HG03135 (cell line): Measurements from ENCODE around the gene ARHGAP19.
"Not testable (repeated sequence)": the region's sequence is repeated elsewhere in the genome, so short reads cannot be mapped to it uniquely, and the experiment has no call there.

Experiments used
- ATAC-seq: cut with Tn5 transposase; IDR thresholded peaks from one replicate; pipeline ENCODE4 v1.9.1; 2021; ENCODE audit warnings: mild to moderate bottlenecking, moderate library complexity; ENCODE audit not compliant: unreplicated experiment

Gene ARHGAP19

GRCh38 chr10:97290076-97290475 is 2.4 kb downstream of the ARHGAP19 start:
- ATAC-seq: not testable (repeated sequence)

DNA sequence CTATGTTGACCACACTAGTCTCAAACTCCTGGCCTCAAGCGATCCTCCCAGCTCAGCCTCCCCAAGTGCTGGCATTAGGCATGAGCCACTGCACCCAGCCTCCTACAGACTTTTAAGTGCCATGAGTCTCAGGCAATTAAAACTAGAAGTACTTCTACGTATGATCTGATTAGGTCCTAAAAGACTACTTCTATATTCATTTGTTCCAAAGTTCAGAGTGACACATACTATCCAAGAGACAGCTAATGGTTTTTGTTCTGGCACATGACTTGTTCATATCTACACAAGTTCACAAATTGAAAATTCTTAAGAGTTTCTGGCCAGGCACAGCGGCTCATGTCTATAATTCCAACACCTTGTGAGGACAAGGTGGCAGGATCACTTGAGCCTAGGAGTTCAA is 11.7 kb downstream of the ARHGAP19 start:
- ATAC-seq: no peak

DNA sequence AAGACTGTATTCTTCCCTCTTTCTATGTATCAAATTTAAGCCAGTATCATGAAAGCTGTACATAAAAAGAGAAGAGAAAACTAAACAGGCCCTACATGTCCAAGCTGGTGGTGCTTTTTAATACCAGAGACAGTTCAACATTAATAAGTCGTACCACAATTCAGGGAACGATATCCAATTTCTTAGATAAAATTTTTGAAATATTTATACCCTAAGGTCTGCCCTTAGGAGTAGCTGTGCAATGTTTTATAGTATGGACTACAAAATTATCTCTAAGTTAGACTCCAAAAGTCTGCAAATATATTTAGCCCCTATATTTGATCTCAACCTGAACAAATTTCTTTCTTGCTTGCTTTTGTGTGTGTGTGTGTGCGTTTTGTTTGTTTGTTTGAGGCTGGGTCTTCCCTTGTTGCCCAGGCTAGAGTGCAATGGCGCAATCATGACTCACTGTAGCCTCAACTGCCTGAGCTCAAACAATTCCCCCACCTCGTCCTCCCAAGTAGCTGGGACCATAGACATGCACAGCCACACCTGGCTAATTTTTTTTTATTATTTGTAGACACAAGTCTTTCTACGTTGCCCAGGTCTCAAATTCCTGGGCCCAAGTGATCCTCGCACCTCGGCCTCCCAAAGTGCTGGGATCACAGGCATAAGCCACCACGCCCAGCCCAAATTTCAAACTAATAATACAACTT is 13.2 kb downstream of the ARHGAP19 start:
- ATAC-seq: no peak

GRCh38 chr10:97278491-97278989 is 13.9 kb downstream of the ARHGAP19 start:
- no peak for ATAC-seq

- ATAC-seq: no peak
Observed at GRCh38 chr10:97277551-97277950, 14.9 kb downstream of the ARHGAP19 start.

DNA sequence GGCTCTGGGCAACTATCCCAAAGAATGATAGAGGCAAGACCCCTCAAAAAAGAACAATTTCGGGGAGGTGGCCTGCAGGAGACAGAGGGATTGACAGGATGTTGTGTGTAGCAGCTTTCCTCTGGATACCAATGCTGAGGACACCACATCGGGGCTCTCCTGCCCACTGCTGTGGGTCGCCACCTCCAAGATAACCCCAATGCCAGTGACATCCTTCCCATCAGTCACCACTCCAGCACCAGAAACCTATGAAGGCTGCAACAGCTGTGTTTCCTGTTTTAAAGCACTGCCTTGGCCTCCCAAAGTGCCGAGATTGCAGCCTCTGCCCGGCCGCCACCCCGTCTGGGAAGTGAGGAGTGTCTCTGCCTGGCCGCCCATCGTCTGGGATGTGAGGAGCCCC is 17.6 kb downstream of the ARHGAP19 start:
- no peak for ATAC-seq

GRCh38 chr10:97273700-97274099 is 18.7 kb downstream of the ARHGAP19 start:
- no peak for ATAC-seq

GRCh38 chr10:97270523-97271154 is 21.8 kb downstream of the ARHGAP19 start:
- ATAC-seq: no peak

DNA sequence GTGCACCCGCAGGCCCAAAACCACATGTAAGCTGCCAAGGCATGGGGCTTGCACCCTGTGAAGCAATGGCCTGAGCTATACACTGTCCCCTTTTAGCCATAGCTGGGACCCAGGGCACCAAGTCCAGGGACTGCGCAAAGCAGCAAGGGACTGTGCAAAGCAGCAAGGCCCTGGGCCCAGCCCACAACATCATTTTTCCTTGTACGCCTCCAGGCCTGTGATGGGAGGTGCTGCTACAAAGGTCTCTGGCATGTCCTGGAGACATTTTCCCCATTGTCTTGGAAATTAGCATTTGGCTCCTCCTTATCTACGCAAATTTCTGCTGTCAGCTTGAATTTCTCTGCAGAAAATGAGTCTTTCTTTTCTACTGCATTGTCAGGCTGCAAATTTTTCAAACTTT is 24.8 kb downstream of the ARHGAP19 start:
- ATAC-seq: no peak

- ATAC-seq: not testable (repeated sequence)
Observed at GRCh38 chr10:97265095-97265494, 27.3 kb downstream of the ARHGAP19 start.

DNA sequence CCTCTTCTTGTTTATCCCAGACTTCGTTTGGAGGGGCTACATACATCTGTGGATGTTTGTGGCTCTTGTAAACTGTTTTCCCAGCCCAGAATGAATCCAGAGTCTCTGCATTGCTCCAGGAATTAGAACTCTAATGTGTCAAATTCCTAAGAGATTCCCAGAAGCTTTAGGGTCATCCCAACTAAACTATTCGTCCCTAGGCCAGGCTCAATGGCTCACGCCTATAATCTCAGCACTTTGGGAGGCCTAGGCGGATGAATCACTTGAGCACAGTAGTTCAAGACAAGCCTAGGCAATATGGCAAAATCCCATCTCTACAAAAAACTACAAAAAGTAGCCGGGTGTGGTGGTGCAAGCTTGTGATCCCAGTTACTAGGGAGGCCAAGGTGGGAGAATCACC is 28.5 kb downstream of the ARHGAP19 start:
- ATAC-seq: no peak

GRCh38 chr10:97261656-97262055 is 30.8 kb downstream of the ARHGAP19 start:
- no peak for ATAC-seq

DNA sequence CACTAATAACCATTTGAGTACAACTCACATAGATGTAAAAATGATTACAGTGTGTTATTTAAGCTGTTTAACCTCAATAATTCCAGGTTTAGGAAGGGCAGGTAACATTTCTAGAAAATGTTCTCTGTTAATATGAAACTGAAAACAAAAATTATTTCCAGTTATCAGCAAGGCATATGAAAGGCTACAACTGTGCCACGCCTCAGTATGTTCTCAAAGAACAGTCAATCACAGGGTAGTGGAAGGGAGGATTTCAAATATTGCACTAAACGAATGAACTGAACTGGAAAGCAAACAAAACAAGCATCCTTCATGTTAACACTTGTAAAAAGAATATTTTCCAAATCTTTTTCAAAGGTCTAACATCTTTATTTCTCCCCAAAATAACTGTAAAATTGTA is 31.3 kb downstream of the ARHGAP19 start:
- no peak for ATAC-seq

GRCh38 chr10:97259119-97259518 is 33.3 kb downstream of the ARHGAP19 start:
- ATAC-seq: no peak

DNA sequence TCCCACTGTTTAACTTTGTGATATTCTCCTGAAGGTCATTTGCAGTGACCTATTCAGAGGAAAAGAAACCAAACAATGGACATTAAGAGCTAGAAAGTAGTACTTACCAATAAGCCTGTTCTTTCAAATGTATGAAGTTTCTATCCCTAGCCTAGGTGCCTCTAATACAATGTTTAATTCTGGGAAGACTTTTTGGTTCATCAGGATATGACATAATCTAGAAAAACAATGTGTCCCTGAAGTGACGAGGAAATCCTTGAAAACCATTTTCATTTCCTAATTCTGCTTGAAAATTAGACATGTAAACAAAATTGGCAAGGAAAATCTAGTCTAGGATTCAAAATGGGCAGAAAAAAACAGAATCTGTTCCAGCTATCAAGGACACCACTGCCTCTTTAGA is 36.1 kb downstream of the ARHGAP19 start:
- ATAC-seq: no peak

DNA sequence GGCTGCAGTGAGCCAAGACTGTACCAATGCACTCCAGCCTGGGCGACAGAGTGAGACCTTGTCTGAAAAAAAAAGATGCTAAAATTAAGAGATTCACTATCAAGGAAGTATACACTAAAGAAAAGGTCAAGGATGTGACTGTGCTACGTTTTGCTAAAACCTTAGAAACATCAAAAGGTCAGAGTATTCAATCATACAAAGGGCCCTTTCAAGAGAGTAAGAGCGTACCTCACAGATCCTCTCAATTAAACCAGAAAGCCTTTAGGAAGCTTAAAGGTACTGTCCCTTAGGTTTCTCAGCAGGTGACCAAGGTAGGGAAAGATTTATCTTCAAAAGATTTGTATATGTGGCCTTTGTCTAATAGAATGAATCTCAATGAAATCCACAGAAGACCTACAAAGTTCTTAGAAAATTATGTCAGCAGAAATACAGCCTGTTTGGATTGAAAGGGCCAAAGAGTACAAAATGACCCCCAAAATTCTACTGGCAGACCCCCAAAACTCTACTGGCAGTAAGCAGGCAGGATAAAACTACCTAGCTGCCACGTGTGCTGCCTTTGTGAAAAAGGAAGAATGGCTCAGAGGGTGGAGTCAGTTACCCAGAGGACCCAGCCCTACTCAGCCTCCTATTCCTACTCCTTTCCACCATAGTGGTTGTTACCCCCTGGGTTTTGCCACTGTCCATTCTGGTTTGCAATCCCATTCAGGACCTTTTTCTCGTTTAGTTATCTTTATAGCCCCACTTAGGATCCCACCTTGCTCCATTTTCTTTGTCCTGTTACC is 36.7 kb downstream of the ARHGAP19 start:
- ATAC-seq: no peak

DNA sequence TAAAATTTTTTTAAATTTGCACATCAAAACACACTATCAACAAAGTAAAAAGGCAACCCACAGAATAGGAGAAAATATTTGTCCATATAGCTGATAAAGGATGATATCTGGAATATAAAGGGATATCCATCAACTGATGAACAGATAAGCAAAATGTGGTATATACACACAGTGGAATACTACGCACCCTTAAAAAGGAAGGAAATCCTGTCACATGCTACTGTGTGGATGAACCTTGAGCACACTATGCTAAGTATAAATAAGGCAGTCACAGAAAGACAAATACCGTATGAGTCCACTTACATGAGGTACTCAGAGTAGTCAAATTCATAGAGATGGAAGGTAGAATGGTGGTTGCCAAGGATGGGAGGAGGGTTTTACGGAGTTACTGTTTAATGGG is 37.7 kb downstream of the ARHGAP19 start:
- ATAC-seq: no peak

DNA sequence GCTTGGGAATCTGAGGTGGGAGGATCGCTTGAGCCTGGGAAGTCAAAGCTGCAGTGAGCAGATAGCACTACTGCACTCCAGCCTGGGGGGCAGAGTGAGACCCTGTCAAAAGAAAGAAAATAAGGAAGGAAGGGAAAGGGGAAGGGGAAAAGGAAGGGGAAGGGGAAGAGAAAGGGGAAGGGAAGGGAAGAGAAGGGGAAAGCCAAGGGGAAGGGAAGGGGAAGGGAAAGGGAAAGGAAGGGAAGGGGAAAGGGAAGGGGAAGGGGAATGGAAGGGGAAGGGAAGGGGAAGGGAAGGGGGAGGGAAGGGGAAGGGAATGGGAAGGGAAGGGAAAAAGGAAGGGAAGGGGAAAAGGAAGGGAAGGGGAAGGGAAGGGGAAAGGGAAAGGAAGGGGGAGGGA is 41.5 kb downstream of the ARHGAP19 start:
- ATAC-seq: no peak

DNA sequence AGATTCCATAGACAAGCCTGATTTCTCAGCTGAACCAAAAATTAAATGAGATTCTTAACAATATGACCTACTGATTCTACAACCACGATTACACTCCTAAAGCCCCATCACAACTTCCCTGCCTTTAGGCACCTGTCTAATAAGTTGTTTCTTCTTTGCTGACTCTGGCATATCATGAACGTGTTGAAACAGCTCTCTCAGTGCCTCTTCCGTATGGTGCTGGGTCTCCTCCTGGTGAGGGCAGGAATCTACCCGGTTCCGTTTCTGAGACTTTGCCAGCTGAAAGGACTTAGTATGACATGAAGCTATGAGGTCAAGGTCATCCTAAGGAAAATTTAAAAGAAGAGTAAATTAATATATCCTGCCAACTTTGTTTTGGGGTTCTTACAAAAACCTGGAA is 48.6 kb downstream of the ARHGAP19 start:
- no peak for ATAC-seq

GRCh38 chr10:97238855-97239254 is 53.6 kb downstream of the ARHGAP19 start:
- no peak for ATAC-seq

- no peak for ATAC-seq
Observed at GRCh38 chr10:97235353-97235752, 57.1 kb downstream of the ARHGAP19 start.

GRCh38 chr10:97234400-97234799 is 58.0 kb downstream of the ARHGAP19 start:
- ATAC-seq: no peak
